H1 (cell line): Measurements from ENCODE around the gene PLSCR1. TPM values are rescaled to one million over a fixed set of nuclear protein-coding genes. Genes with fewer than 3 reads are reported as not detected.

ENCODE experiments used
- CTCF ChIA-PET: fragments of 300-600 bp; sonication (Branson Sonifier 250); formaldehyde crosslinking; loops from one replicate; lab custom pipeline; 2021; ENCODE audit not compliant: partially characterized antibody; lab: Charles Lee
- POLR2A ChIA-PET: fragments of 300-600 bp; sonication (Branson Sonifier 250); formaldehyde crosslinking; loops from one replicate; lab custom pipeline; 2021; ENCODE audit warnings: inconsistent platforms; ENCODE audit not compliant: partially characterized antibody; lab: Charles Lee
- DNase-seq, 2 experiments: peaks; one replicate each; pipeline versions ENCODE4 v3.0.0 to v3.0.0-alpha.2; 2010 to 2022; ENCODE audit warnings: low spot score in 2 of 2, low read depth in 1 of 2, mixed read lengths in 1 of 2
- FAIRE-seq: peaks from 2 replicates; lab custom pipeline; 2011; peaks lifted over from hg19 to GRCh38; lab: Jason Lieb, UNC
- H2AFZ ChIP-seq: 2 replicates; pipeline ENCODE4 v1.8.1; 2012; ENCODE audit warnings: low read length, inconsistent platforms
- H2AK5ac ChIP-seq: 2 replicates; pipeline ENCODE4 v1.6.1; 2013; ENCODE audit warnings: low read depth, low read length
- H2BK120ac ChIP-seq: replicated peaks from 2 replicates; pipeline ENCODE3; 2013; ENCODE audit warnings: low read depth, low read length, inconsistent platforms
- H2BK12ac ChIP-seq: 2 replicates; pipeline ENCODE4 v1.6.1; 2013; ENCODE audit warnings: low read depth, low read length
- H2BK15ac ChIP-seq: 2 replicates; pipeline ENCODE4 v1.6.1; 2013; ENCODE audit warnings: low read length
- H2BK20ac ChIP-seq: 2 replicates; pipeline ENCODE4 v1.6.1; 2013; ENCODE audit warnings: low read length
- H2BK5ac ChIP-seq: 2 replicates; pipeline ENCODE4 v1.6.1; 2013; ENCODE audit warnings: low read depth, low read length
- H3K14ac ChIP-seq: 2 replicates; pipeline ENCODE4 v1.6.1; 2013; ENCODE audit warnings: inconsistent platforms; ENCODE audit not compliant: insufficient read length
- H3K18ac ChIP-seq: 2 replicates; pipeline ENCODE4 v1.6.1; 2013; ENCODE audit warnings: low read length; ENCODE audit errors: extremely low read depth
- H3K23ac ChIP-seq: 2 replicates; pipeline ENCODE4 v1.6.1; 2013; ENCODE audit warnings: inconsistent platforms; ENCODE audit not compliant: insufficient read length
- H3K23me2 ChIP-seq: 2 replicates; pipeline ENCODE4 v1.6.1; 2013; ENCODE audit warnings: low read depth, low read length
- H3K27ac ChIP-seq: 2 replicates; pipeline ENCODE4 v1.6.1; 2011; ENCODE audit warnings: low read depth, low read length, inconsistent platforms
- H3K27me3 ChIP-seq, 4 experiments: replicated peaks in 1 of 4; 1 replicate in 1 of 4; 2 replicates in 3 of 4; pipeline versions ENCODE4 v1.6.1 to v1.8.1; 2011 to 2013; ENCODE audit warnings: low read length in 3 of 4, mild to moderate bottlenecking in 3 of 4, inconsistent platforms in 2 of 4, mixed read lengths in 2 of 4, moderate library complexity in 1 of 4; ENCODE audit not compliant: control insufficient read depth in 3 of 4, insufficient read depth in 3 of 4; ENCODE audit errors: extremely low read depth in 1 of 4
- H3K36me3 ChIP-seq, 4 experiments: 2 replicates each; pipeline versions ENCODE4 v1.6.1 to v1.8.1; 2011 to 2013; ENCODE audit warnings: mild to moderate bottlenecking in 4 of 4, low read length in 3 of 4, moderate library complexity in 2 of 4, control low read depth in 1 of 4, inconsistent platforms in 1 of 4; ENCODE audit not compliant: insufficient read depth in 4 of 4, control insufficient read depth in 2 of 4
- H3K4ac ChIP-seq: replicated peaks from 2 replicates; pipeline ENCODE3; 2013; ENCODE audit warnings: low read length, low read depth, mixed read lengths, inconsistent platforms; ENCODE audit not compliant: insufficient read length
- H3K4me1 ChIP-seq, 4 experiments: replicated peaks in 1 of 4; 1 replicate in 1 of 4; 2 replicates in 3 of 4; pipeline versions ENCODE4 v1.6.1 to v1.8.1; 2011 to 2013; ENCODE audit warnings: low read length in 3 of 4, inconsistent platforms in 2 of 4, mixed read lengths in 1 of 4; ENCODE audit not compliant: insufficient read depth in 4 of 4, control insufficient read depth in 3 of 4
- H3K4me2 ChIP-seq, 2 experiments: 2 replicates each; pipeline versions ENCODE4 v1.6.1 to v1.8.1; 2011 to 2013; ENCODE audit warnings: low read depth in 2 of 2, low read length in 2 of 2, control low read depth in 1 of 2, inconsistent platforms in 1 of 2, mild to moderate bottlenecking in 1 of 2; ENCODE audit not compliant: insufficient read depth in 1 of 2
- H3K4me3 ChIP-seq, 4 experiments: fragments of 200-600, 300-600 bp in 1 of 4; sonication (generic), shearing (Covaris generic), sonication (Bioruptor Twin) in 1 of 4; 2 replicates each; pipeline versions ENCODE4 v1.5.1 to v1.8.1; 2011 to 2016; ENCODE audit warnings: low read length in 4 of 4, low read depth in 3 of 4, control low read depth in 2 of 4, inconsistent platforms in 2 of 4, mild to moderate bottlenecking in 2 of 4, mixed read lengths in 1 of 4, moderate library complexity in 1 of 4; ENCODE audit not compliant: insufficient read depth in 2 of 4; ENCODE audit errors: extremely low read depth in 1 of 4
- H3K56ac ChIP-seq: replicated peaks from 2 replicates; pipeline ENCODE3; 2013; ENCODE audit warnings: low read depth, mild to moderate bottlenecking, mixed read lengths, low read length, inconsistent platforms; ENCODE audit not compliant: insufficient read length
- H3K79me1 ChIP-seq: 2 replicates; pipeline ENCODE4 v1.6.1; 2013; ENCODE audit warnings: low read depth, low read length, control low read depth
- H3K79me2 ChIP-seq, 2 experiments: 2 replicates each; pipeline versions ENCODE4 v1.6.1 to v1.8.1; 2012 to 2013; ENCODE audit warnings: low read length in 2 of 2, mild to moderate bottlenecking in 2 of 2, inconsistent platforms in 1 of 2; ENCODE audit not compliant: insufficient read depth in 2 of 2, control insufficient read depth in 1 of 2
- H3K9ac ChIP-seq, 4 experiments: replicated peaks in 1 of 4; 1 replicate in 1 of 4; 2 replicates in 3 of 4; pipeline versions ENCODE4 v1.6.1 to v1.8.1; 2011 to 2013; ENCODE audit warnings: low read depth in 3 of 4, low read length in 3 of 4, control low read depth in 2 of 4, mild to moderate bottlenecking in 2 of 4, moderate library complexity in 2 of 4, inconsistent platforms in 1 of 4; ENCODE audit errors: extremely low read depth in 1 of 4
- H3K9me3 ChIP-seq, 2 experiments: 2 replicates each; pipeline versions ENCODE4 v1.6.1 to v1.8.1; 2012 to 2013; ENCODE audit warnings: mild to moderate bottlenecking in 2 of 2, moderate library complexity in 2 of 2, control low read depth in 1 of 2, inconsistent platforms in 1 of 2, low read depth in 1 of 2, low read length in 1 of 2, mixed read lengths in 1 of 2; ENCODE audit not compliant: insufficient read depth in 2 of 2
- H4K20me1 ChIP-seq, 2 experiments: replicated peaks in 1 of 2; 2 replicates each; pipeline versions ENCODE3 to v1.8.1; 2011 to 2013; ENCODE audit warnings: inconsistent platforms in 2 of 2, low read length in 2 of 2, mild to moderate bottlenecking in 1 of 2; ENCODE audit not compliant: insufficient read depth in 2 of 2, control insufficient read depth in 1 of 2
- H4K5ac ChIP-seq: 2 replicates; pipeline ENCODE4 v1.6.1; 2013; ENCODE audit warnings: low read length, low read depth, mixed read lengths, inconsistent platforms; ENCODE audit not compliant: insufficient read length
- H4K8ac ChIP-seq: 2 replicates; pipeline ENCODE4 v1.8.0; 2013; ENCODE audit warnings: mild to moderate bottlenecking, moderate library complexity, low read length, inconsistent platforms; ENCODE audit not compliant: insufficient read depth; ENCODE audit errors: extremely low read depth
- H4K91ac ChIP-seq: replicated peaks from 2 replicates; pipeline ENCODE3; 2013; ENCODE audit warnings: low read length, mixed read lengths, inconsistent platforms; ENCODE audit not compliant: insufficient read length
- EZH2 ChIP-seq: fragments of 200-600 bp; sonication (generic); IDR thresholded peaks from 2 replicates; pipeline ENCODE4 v1.7.1; 2012; ENCODE audit warnings: low read depth, mild to moderate bottlenecking, moderate library complexity, low read length, inconsistent platforms; ENCODE audit not compliant: severe bottlenecking
- FOSL1 ChIP-seq: IDR thresholded peaks from 2 replicates; pipeline ENCODE4 v1.6.1; 2011; ENCODE audit warnings: mild to moderate bottlenecking, low read depth, low read length, moderate library complexity; ENCODE audit not compliant: insufficient read depth
- GABPA ChIP-seq: IDR thresholded peaks from 2 replicates; pipeline ENCODE4 v1.6.1; 2011; ENCODE audit warnings: mild to moderate bottlenecking, low read length, moderate library complexity, borderline replicate concordance; ENCODE audit not compliant: insufficient read depth
- JUN ChIP-seq: IDR thresholded peaks from 2 replicates; pipeline ENCODE4 v1.6.1; 2011; ENCODE audit warnings: low read depth, mild to moderate bottlenecking, improper control_type of control experiment, low read length
- KDM1A ChIP-seq: fragments of 200-600, 300-600 bp; sonication (generic); IDR thresholded peaks from 2 replicates; pipeline ENCODE4 v1.7.1; 2016; ENCODE audit warnings: mild to moderate bottlenecking, low read length, borderline replicate concordance
- RXRA ChIP-seq: IDR thresholded peaks from 2 replicates; pipeline ENCODE4 v1.6.1; 2011; ENCODE audit warnings: low read depth, mild to moderate bottlenecking, low read length, moderate library complexity; ENCODE audit not compliant: insufficient read depth
- SIRT6 ChIP-seq: IDR thresholded peaks from one replicate; pipeline ENCODE4 v1.7.1; 2012; ENCODE audit warnings: low read length, inconsistent platforms
- SIX5 ChIP-seq: IDR thresholded peaks from 2 replicates; pipeline ENCODE4 v1.6.1; 2011; ENCODE audit warnings: mild to moderate bottlenecking, low read depth, low read length
- SP2 ChIP-seq: IDR thresholded peaks from 2 replicates; pipeline ENCODE4 v1.6.1; 2012; ENCODE audit warnings: mild to moderate bottlenecking, low read length, inconsistent platforms
- TAF1 ChIP-seq: IDR thresholded peaks from 2 replicates; pipeline ENCODE4 v1.6.1; 2011; ENCODE audit warnings: mild to moderate bottlenecking, low read depth, low read length
- TCF12 ChIP-seq: IDR thresholded peaks from 2 replicates; pipeline ENCODE4 v1.6.1; 2011; ENCODE audit warnings: low read depth, mild to moderate bottlenecking, low read length
- ZNF274 ChIP-seq: IDR thresholded peaks from 2 replicates; pipeline ENCODE4 v1.7.0; 2012; ENCODE audit warnings: low read length, borderline replicate concordance; ENCODE audit errors: extremely low read depth
- WGBS, 2 experiments: shearing (Covaris generic) in 1 of 2; methylation state at CpG; one replicate each; pipeline versions ENCODE4 v1.1.6 to v1.1.7; 2013 to 2015; ENCODE audit warnings: low lambda C conversion rate in 2 of 2, mixed read lengths in 2 of 2, inconsistent platforms in 1 of 2, low coverage in 1 of 2, missing lambda C conversion rate in 1 of 2; ENCODE audit not compliant: insufficient replicate concordance in 2 of 2, insufficient coverage in 1 of 2, insufficient read length in 1 of 2; ENCODE audit errors: extremely low coverage in 1 of 2, missing lambda C conversion rate in 1 of 2; 5-methylcytosine and 5-hydroxymethylcytosine counted together
- polyA plus RNA-seq, 7 experiments: library from polyadenylated mRNA; depleted of rRNA in 3 of 7; stranded (reverse) in 5 of 7; unstranded in 2 of 7; fragments of >200 nt in 5 of 7; fragments of 200-250 nt in 2 of 7; gene quantifications; 1 replicate in 5 of 7; 2 replicates in 1 of 7; 4 replicates in 1 of 7; pipeline versions ENCODE4 v1.2.1 to v1.2.3, GENCODE V29; 2011 to 2013; ENCODE audit warnings: missing spikeins in 2 of 7, mixed read lengths in 2 of 7
- total RNA-seq: library from RNA; stranded (reverse); fragmentation: NEBNext Ultra II Directional; extraction: Animal tissue kit (Norgen Biotek cat#: 25700); gene quantifications from 2 replicates; pipeline ENCODE4 v1.2.1, GENCODE V29; 2021

Gene PLSCR1
- total and polyA plus RNA-seq, 2 of the 8 experiments (the other 6 are each of a cell fraction or from before 2014, with no cell fraction given) = 32.2 to 48.5 TPM

GRCh38 chr3:146465693-146466465 is 78.5 kb downstream of the PLSCR1 start:
- H4K8ac ChIP-seq = no peak overlapping the region
- no peak overlapping the region for H2AK5ac ChIP-seq
- H3K4ac ChIP-seq = no peak overlapping the region
- FAIRE-seq (no peak), DNase-seq (no peak)
- H3K27me3 ChIP-seq = no peaks in the 10 kb centered on the region
- no peak overlapping the region for H3K14ac ChIP-seq
- H3K23me2 ChIP-seq = no peaks in the 10 kb centered on the region
- H3K56ac ChIP-seq = no peak overlapping the region
- H3K79me1 ChIP-seq = no peaks in the 10 kb centered on the region
- H3K4me2 ChIP-seq = no peak overlapping the region
- no peak overlapping the region for H3K23ac ChIP-seq
- no peak overlapping the region for H3K27ac ChIP-seq
- no peak overlapping the region for H2BK15ac ChIP-seq
- H3K9me3 ChIP-seq = no peaks in the 10 kb centered on the region; a peak in 1 of 4 replicates
- H2BK5ac ChIP-seq = no peak overlapping the region
- no peak overlapping the region for H4K91ac ChIP-seq
- no peak overlapping the region for H2AFZ ChIP-seq
- H3K9ac ChIP-seq = no peak overlapping the region
- H3K18ac ChIP-seq = no peak overlapping the region
- 91% methylated on average over 6 of the region's 6 CpGs; no CpG with 5 or more reads in 1 of the 2 experiments for WGBS, 2 experiments
- H3K4me1 ChIP-seq = peaks cover 0 to 3% (median 0%) of the 10 kb centered on the region in 4 experiments; a peak in 1 of 7 replicates
- TF ChIP-seq FOSL1 (no peak), TAF1 (no peak), SIRT6 (no peak), SP2 (no peak), KDM1A (no peak), RXRA (no peak), EZH2 (no peak), TCF12 (no peak), ZNF274 (no peak), GABPA (no peak), SIX5 (no peak), JUN (no peak)
- TF ChIP-seq, all 59 proteins: peak for 0
- H4K5ac ChIP-seq = no peak overlapping the region
- ChIA-PET POLR2A (no interaction called here), CTCF (interaction anchor here (0.7 kb wide), 1 partner anchor 11 kb away, joined by 3 read pairs; no protein-coding TSS in a partner anchor)
- no peak overlapping the region for H2BK12ac ChIP-seq
- H3K79me2 ChIP-seq = no peaks in the 10 kb centered on the region
- no peak overlapping the region for H2BK20ac ChIP-seq
- H4K20me1 ChIP-seq = no peaks in the 10 kb centered on the region
- H2BK120ac ChIP-seq = no peak overlapping the region
- no peaks in the 10 kb centered on the region for H3K36me3 ChIP-seq
- H3K4me3 ChIP-seq = no peak overlapping the region
